HepG2 (cell line): Measurements from ENCODE around the gene ARHGAP32. TPM values are rescaled to one million over a fixed set of nuclear protein-coding genes. Genes with fewer than 3 reads are reported as not detected.

Experiments used
- ATAC-seq: fragments of 200-7000 bp; cut with Tn5 transposase; 3 replicates; pipeline ENCODE4 v1.9.1; 2020; ENCODE audit warnings: mild to moderate bottlenecking, moderate library complexity
- BruUV-seq: library from RNA; stranded (reverse); fragments of 400-500 nt; replicated peaks from 2 replicates; lab custom pipeline; 2021; lab: Mats Ljungman, UMichigan
- CTCF ChIA-PET: fragments of 300-600 bp; formaldehyde crosslinking; extraction: SDS; loops from one replicate; lab custom pipeline; 2021; ENCODE audit warnings: low total read pairs, inconsistent platforms, low intra/inter-chr PET ratio; lab: Yijun Ruan, JAX
- POLR2A ChIA-PET: fragments of 350-600 bp; sonication (Branson Sonifier 250); formaldehyde crosslinking; loops from one replicate; lab custom pipeline; 2020; ENCODE audit warnings: antibody characterized with exemption, inconsistent platforms; lab: Yijun Ruan, JAX
- DNase-seq: peaks from one replicate; pipeline ENCODE4 v3.0.0-alpha.2; 2015; ENCODE audit warnings: low spot score
- FAIRE-seq: peaks from 3 replicates; lab custom pipeline; 2011; peaks lifted over from hg19 to GRCh38; lab: Jason Lieb, UNC
- H2AFZ ChIP-seq: one replicate; pipeline ENCODE4 v1.6.1; 2011; ENCODE audit warnings: low read length, inconsistent platforms
- H3K27ac ChIP-seq: fragments of 300-600 bp; 3 replicates; pipeline ENCODE4 v1.8.0; 2011; ENCODE audit warnings: mixed run types, mild to moderate bottlenecking, mixed read lengths, low read length, inconsistent platforms; ENCODE audit not compliant: insufficient read depth; ENCODE audit errors: extremely low read length
- H3K27me3 ChIP-seq, 2 experiments: fragments of 200-600 bp in 1 of 2; 2 replicates in 1 of 2; 3 replicates in 1 of 2; pipeline versions ENCODE4 v1.6.0 to v1.8.0; 2011; ENCODE audit warnings: low read length in 2 of 2, mild to moderate bottlenecking in 2 of 2, moderate library complexity in 2 of 2, inconsistent platforms in 1 of 2; ENCODE audit not compliant: insufficient read depth in 2 of 2, control insufficient read depth in 1 of 2
- H3K36me3 ChIP-seq, 2 experiments: fragments of 200-600 bp in 1 of 2; replicated peaks in 1 of 2; 2 replicates in 1 of 2; 3 replicates in 1 of 2; pipeline versions ENCODE4 v1.5.1 to v1.8.0; 2011; ENCODE audit warnings: low read length in 2 of 2, inconsistent platforms in 1 of 2; ENCODE audit not compliant: insufficient read depth in 2 of 2, control insufficient read depth in 1 of 2
- H3K4me1 ChIP-seq: 2 replicates; pipeline ENCODE4 v1.5.1; 2012; ENCODE audit warnings: low read length, inconsistent platforms; ENCODE audit not compliant: insufficient read depth
- H3K4me2 ChIP-seq: 2 replicates; pipeline ENCODE4 v1.6.0; 2011; ENCODE audit warnings: low read depth, low read length, inconsistent platforms
- H3K4me3 ChIP-seq, 3 experiments: fragments of 200-600 bp in 1 of 3; sonication (generic), shearing (Covaris generic) in 1 of 3; replicated peaks in 1 of 3; 2 replicates each; pipeline ENCODE4 v1.5.1; 2011 to 2016; ENCODE audit warnings: low read length in 3 of 3, inconsistent platforms in 2 of 3, low read depth in 2 of 3, mild to moderate bottlenecking in 2 of 3, control low read depth in 1 of 3, mixed read lengths in 1 of 3; ENCODE audit not compliant: insufficient read depth in 1 of 3
- H3K79me2 ChIP-seq: one replicate; pipeline ENCODE4 v1.6.1; 2011; ENCODE audit warnings: low read length, inconsistent platforms; ENCODE audit not compliant: insufficient read depth
- H3K9ac ChIP-seq: 2 replicates; pipeline ENCODE4 v1.6.0; 2011; ENCODE audit warnings: mild to moderate bottlenecking, low read depth, low read length, inconsistent platforms; ENCODE audit not compliant: insufficient read depth
- H3K9me3 ChIP-seq: 2 replicates; pipeline ENCODE4 v1.5.1; 2012; ENCODE audit warnings: mild to moderate bottlenecking, low read length
- H4K20me1 ChIP-seq: 2 replicates; pipeline ENCODE4 v1.6.0; 2011; ENCODE audit warnings: inconsistent platforms, mild to moderate bottlenecking, low read length, moderate library complexity; ENCODE audit not compliant: insufficient read depth
- BCLAF1 ChIP-seq: fragments of 450-650 bp; IDR thresholded peaks from 2 replicates; pipeline ENCODE4 v1.6.1; 2017; ENCODE audit warnings: mild to moderate bottlenecking
- CSRNP2 ChIP-seq: sonication (generic); formaldehyde crosslinking; conservative IDR thresholded peaks from 2 replicates; pipeline ENCODE4 v1.8.0; 2022; ENCODE audit warnings: low read depth, missing genetic modification reagents
- ERF ChIP-seq: IDR thresholded peaks from 2 replicates; pipeline ENCODE4 v1.6.1; 2018; ENCODE audit warnings: missing biosample characterization, missing genetic modification reagents
- GFI1 ChIP-seq: sonication (generic); formaldehyde crosslinking; IDR thresholded peaks from 2 replicates; pipeline ENCODE4 v1.5.0; 2020; ENCODE audit warnings: missing genetic modification reagents, mild to moderate bottlenecking, borderline replicate concordance
- HIC2 ChIP-seq: sonication (generic); formaldehyde crosslinking; IDR thresholded peaks from 2 replicates; pipeline ENCODE4 v1.9.0; 2022; ENCODE audit warnings: low read depth, missing genetic modification reagents
- MAFF ChIP-seq: IDR thresholded peaks from 2 replicates; pipeline ENCODE4 v1.6.1; 2011; ENCODE audit warnings: low read depth, low read length, improper control_type of control experiment
- MAFK ChIP-seq, 2 experiments: IDR thresholded peaks in 1 of 2; conservative IDR thresholded peaks in 1 of 2; 2 replicates each; pipeline ENCODE4 v1.6.1; 2011; ENCODE audit warnings: improper control_type of control experiment in 2 of 2, low read length in 2 of 2
- SRSF4 ChIP-seq: fragments of 200-400 bp; formaldehyde crosslinking; IDR thresholded peaks from one replicate; pipeline ENCODE4 v1.6.1; 2018; ENCODE audit warnings: mild to moderate bottlenecking, low read depth, low read length, moderate library complexity; ENCODE audit not compliant: poor library complexity, severe bottlenecking
- ZFP37 ChIP-seq: sonication (generic); formaldehyde crosslinking; IDR thresholded peaks from 2 replicates; pipeline ENCODE4 v1.4.0; 2020; ENCODE audit warnings: missing genetic modification reagents, borderline replicate concordance
- ZNF577 ChIP-seq: sonication (generic); formaldehyde crosslinking; IDR thresholded peaks from 2 replicates; pipeline ENCODE4 v1.4.0; 2020; ENCODE audit warnings: mild to moderate bottlenecking, low read depth, missing genetic modification reagents, borderline replicate concordance
- ZNF589 ChIP-seq: sonication (generic); formaldehyde crosslinking; conservative IDR thresholded peaks from 2 replicates; pipeline ENCODE4 v1.8.0; 2022; ENCODE audit warnings: mild to moderate bottlenecking, moderate library complexity, missing genetic modification reagents
- ZNF713 ChIP-seq: sonication (generic); formaldehyde crosslinking; IDR thresholded peaks from 2 replicates; pipeline ENCODE4 v1.4.0; 2020; ENCODE audit warnings: mild to moderate bottlenecking, missing genetic modification reagents
- WGBS: methylation state at CpG from one replicate; pipeline ENCODE4 v1.1.6; 2017; ENCODE audit warnings: low lambda C conversion rate; 5-methylcytosine and 5-hydroxymethylcytosine counted together
- in situ Hi-C: cut with HindIII; loops from 2 replicates; pipeline ENCODE4 v1.10.0; 2017; ENCODE audit warnings: low pct_unique_long_range_greater_than_20kb; ENCODE audit not compliant: extremely low pct_ligation_motif_present
- intact Hi-C: fragments of 100-400 bp; cut with micrococcal nuclease; formaldehyde crosslinking; loops from one replicate; pipeline ENCODE4 v1.10.0; 2022; ENCODE audit not compliant: unreplicated experiment
- polyA plus RNA-seq, 8 experiments: library from polyadenylated mRNA; depleted of rRNA in 3 of 8; stranded (reverse) in 7 of 8; unstranded in 1 of 8; fragments of >200 nt; fragmentation: Illumina TruSeq in 4 of 8; extraction: Trizol in 4 of 8; gene quantifications; 2 replicates each; pipeline versions ENCODE4 v1.2.1 to v1.2.3, GENCODE V29; 2011 to 2016; ENCODE audit warnings: low read depth in 4 of 8, missing spikeins in 1 of 8, mixed read lengths in 1 of 8; ENCODE audit not compliant: insufficient read depth in 1 of 8
- total RNA-seq, 5 experiments: library from RNA; depleted of rRNA; stranded (reverse); fragments of >200 nt; fragmentation: Illumina TruSeq; extraction: Trizol; gene quantifications; 2 replicates each; pipeline ENCODE4 v1.2.3, GENCODE V29; 2016; ENCODE audit warnings: low read depth in 1 of 5

ARHGAP32 gene
- total and polyA plus RNA-seq, 2 of the 13 experiments (the other 11 are each of a cell fraction or from before 2014, with no cell fraction given) = 6.3 to 8.2 TPM

GRCh38 chr11:129045150-129045549 is 147.0 kb downstream of the ARHGAP32 start:
- DNase-seq (no peak), ATAC-seq (no peak), FAIRE-seq (no peak)
- no peaks in the 10 kb centered on the region for H4K20me1 ChIP-seq
- H3K27ac ChIP-seq = no peak overlapping the region
- H3K4me2 ChIP-seq = no peak overlapping the region
- in situ Hi-C loops = no loop called here
- H3K4me1 ChIP-seq = no peaks in the 10 kb centered on the region
- no peaks in the 10 kb centered on the region for H3K9me3 ChIP-seq
- no peaks in the 10 kb centered on the region for H3K79me2 ChIP-seq
- no peaks in the 10 kb centered on the region for H3K27me3 ChIP-seq
- no peak overlapping the region for H2AFZ ChIP-seq
- 98% methylated on average over 5 of the region's 5 CpGs for WGBS
- BruUV-seq = no TSS peak
- no peak overlapping the region for H3K9ac ChIP-seq
- no peak overlapping the region for H3K4me3 ChIP-seq
- peaks cover 0 to 8% of the 10 kb centered on the region in 2 experiments; a peak in 1 of 5 replicates for H3K36me3 ChIP-seq
- TF ChIP-seq ZNF577 (CRISPR knock-in tag) = no peak
- TF ChIP-seq MAFK (conservative IDR thresholded peaks at IDR 0.05 in 1 of 2, IDR thresholded peaks at IDR 0.05 in 1 of 2; ENCODE audit: low read length in 2 of 2) = peak; percentile 94 to 96
- no peak for TF ChIP-seq BCLAF1
- TF ChIP-seq MAFF = peak; percentile 94
- TF ChIP-seq, all 625 proteins: peak for 2
- intact Hi-C loops = no loop called here
- ChIA-PET CTCF (no interaction called here), POLR2A (no interaction called here)

GRCh38 chr11:129042503-129042902 is 149.6 kb downstream of the ARHGAP32 start:
- no peaks in the 10 kb centered on the region for H3K27me3 ChIP-seq
- no peak overlapping the region for H3K27ac ChIP-seq
- intact Hi-C loops = no loop called here
- no peak overlapping the region for H3K9ac ChIP-seq
- CTCF ChIA-PET = no interaction called here
- in situ Hi-C loops = no loop called here
- H3K4me3 ChIP-seq = no peak overlapping the region
- BruUV-seq = no TSS peak
- H3K4me1 ChIP-seq = no peaks in the 10 kb centered on the region
- peaks cover 0 to 8% of the 10 kb centered on the region in 2 experiments; a peak in 1 of 5 replicates for H3K36me3 ChIP-seq
- FAIRE-seq = no peak
- WGBS = 96% methylated on average over 4 of the region's 4 CpGs
- H3K79me2 ChIP-seq = no peaks in the 10 kb centered on the region
- no peak overlapping the region for H3K4me2 ChIP-seq
- no peak for ATAC-seq
- H3K9me3 ChIP-seq = no peaks in the 10 kb centered on the region
- POLR2A ChIA-PET = no interaction called here
- DNase-seq = no peak
- H4K20me1 ChIP-seq = no peaks in the 10 kb centered on the region
- no peak overlapping the region for H2AFZ ChIP-seq
- TF ChIP-seq ZNF589 (CRISPR knock-in tag) = no peak
- TF ChIP-seq ZNF713 (CRISPR knock-in tag) = no peak
- TF ChIP-seq CSRNP2 (CRISPR knock-in tag) = no peak
- TF ChIP-seq ZFP37 (CRISPR knock-in tag) = no peak
- no peak for TF ChIP-seq SRSF4
- TF ChIP-seq HIC2 (CRISPR knock-in tag) = no peak
- TF ChIP-seq GFI1 (CRISPR knock-in tag) = no peak
- no peak for TF ChIP-seq ERF (CRISPR knock-in tag)
